Endothelial cell of umbilical vein (primary cell): ENCODE measurements around the gene RET.

ENCODE experiments used
- EZH2 ChIP-seq: IDR thresholded peaks from 2 replicates; pipeline ENCODE4 v1.6.1; 2012; ENCODE audit warnings: borderline replicate concordance, low read depth, mild to moderate bottlenecking, moderate library complexity, low read length, inconsistent platforms; ENCODE audit not compliant: severe bottlenecking
- POLR2A ChIP-seq: IDR thresholded peaks from 2 replicates; pipeline ENCODE4 v1.6.1; 2012; ENCODE audit warnings: low read depth, mild to moderate bottlenecking, control low read depth, low read length
- POLR2AphosphoS5 ChIP-seq: IDR thresholded peaks from 2 replicates; pipeline ENCODE4 v1.6.1; 2012; ENCODE audit warnings: low read depth, mild to moderate bottlenecking, control low read depth, low read length, moderate library complexity; ENCODE audit not compliant: insufficient read depth
- TF ChIP-seq, protein P1 (sequence below), 2 donors: IDR thresholded peaks; 1 replicate in 1 of 2; 2 replicates in 1 of 2; pipeline ENCODE4 v1.5.1; 2011; ENCODE audit warnings: low read length in 2 of 2, mild to moderate bottlenecking in 2 of 2, moderate library complexity in 2 of 2, control low read depth in 1 of 2, inconsistent platforms in 1 of 2, low read depth in 1 of 2; ENCODE audit not compliant: insufficient read depth in 1 of 2; ENCODE audit errors: extremely low read depth in 1 of 2
- TF ChIP-seq, protein P2 (sequence below): IDR thresholded peaks from 2 replicates; pipeline ENCODE4 v1.6.1; 2011; ENCODE audit not compliant: insufficient read depth, insufficient read length

DNA sequence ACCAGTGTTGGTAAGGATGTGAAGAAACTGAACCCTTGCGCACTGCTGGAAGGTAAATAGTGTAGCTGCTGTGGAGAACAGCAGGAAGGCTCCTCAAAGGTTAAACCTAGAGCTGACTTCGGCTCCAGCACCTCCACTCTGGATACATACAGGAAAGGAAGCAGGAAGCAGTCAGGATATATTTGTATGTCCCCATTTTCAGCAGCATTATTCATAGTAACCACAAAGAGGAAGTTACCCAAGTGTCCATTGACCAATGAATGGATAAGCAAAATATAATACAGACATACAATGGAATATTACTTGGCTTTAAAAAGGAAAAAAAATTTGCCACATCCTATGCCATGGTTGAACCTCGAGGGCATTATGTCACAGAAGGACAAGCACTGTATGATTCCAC, 15.0 kb downstream of the RET start:
- TF ChIP-seq, protein P1, sequence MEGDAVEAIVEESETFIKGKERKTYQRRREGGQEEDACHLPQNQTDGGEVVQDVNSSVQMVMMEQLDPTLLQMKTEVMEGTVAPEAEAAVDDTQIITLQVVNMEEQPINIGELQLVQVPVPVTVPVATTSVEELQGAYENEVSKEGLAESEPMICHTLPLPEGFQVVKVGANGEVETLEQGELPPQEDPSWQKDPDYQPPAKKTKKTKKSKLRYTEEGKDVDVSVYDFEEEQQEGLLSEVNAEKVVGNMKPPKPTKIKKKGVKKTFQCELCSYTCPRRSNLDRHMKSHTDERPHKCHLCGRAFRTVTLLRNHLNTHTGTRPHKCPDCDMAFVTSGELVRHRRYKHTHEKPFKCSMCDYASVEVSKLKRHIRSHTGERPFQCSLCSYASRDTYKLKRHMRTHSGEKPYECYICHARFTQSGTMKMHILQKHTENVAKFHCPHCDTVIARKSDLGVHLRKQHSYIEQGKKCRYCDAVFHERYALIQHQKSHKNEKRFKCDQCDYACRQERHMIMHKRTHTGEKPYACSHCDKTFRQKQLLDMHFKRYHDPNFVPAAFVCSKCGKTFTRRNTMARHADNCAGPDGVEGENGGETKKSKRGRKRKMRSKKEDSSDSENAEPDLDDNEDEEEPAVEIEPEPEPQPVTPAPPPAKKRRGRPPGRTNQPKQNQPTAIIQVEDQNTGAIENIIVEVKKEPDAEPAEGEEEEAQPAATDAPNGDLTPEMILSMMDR (IDR thresholded peaks at IDR 0.05; ENCODE audit: extremely low read depth in 1 of 2, insufficient read depth in 1 of 2, low read depth in 1 of 2, low read length in 2 of 2), result no peak
- TF ChIP-seq EZH2, result no peak
- no peak for TF ChIP-seq POLR2AphosphoS5
- TF ChIP-seq, protein P2, sequence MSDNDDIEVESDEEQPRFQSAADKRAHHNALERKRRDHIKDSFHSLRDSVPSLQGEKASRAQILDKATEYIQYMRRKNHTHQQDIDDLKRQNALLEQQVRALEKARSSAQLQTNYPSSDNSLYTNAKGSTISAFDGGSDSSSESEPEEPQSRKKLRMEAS, result no peak
- TF ChIP-seq POLR2A, result no peak
